GM21825 (cell line): ENCODE measurements around the gene PRM2.
"Not testable (repeated sequence)": the region's sequence is repeated elsewhere in the genome, so short reads cannot be mapped to it uniquely, and the experiment has no call there.

ENCODE experiments used
- ATAC-seq: cut with Tn5 transposase; IDR thresholded peaks from one replicate; pipeline ENCODE4 v1.9.1; 2021; ENCODE audit warnings: mild to moderate bottlenecking, moderate library complexity; ENCODE audit not compliant: unreplicated experiment

PRM2 gene

DNA sequence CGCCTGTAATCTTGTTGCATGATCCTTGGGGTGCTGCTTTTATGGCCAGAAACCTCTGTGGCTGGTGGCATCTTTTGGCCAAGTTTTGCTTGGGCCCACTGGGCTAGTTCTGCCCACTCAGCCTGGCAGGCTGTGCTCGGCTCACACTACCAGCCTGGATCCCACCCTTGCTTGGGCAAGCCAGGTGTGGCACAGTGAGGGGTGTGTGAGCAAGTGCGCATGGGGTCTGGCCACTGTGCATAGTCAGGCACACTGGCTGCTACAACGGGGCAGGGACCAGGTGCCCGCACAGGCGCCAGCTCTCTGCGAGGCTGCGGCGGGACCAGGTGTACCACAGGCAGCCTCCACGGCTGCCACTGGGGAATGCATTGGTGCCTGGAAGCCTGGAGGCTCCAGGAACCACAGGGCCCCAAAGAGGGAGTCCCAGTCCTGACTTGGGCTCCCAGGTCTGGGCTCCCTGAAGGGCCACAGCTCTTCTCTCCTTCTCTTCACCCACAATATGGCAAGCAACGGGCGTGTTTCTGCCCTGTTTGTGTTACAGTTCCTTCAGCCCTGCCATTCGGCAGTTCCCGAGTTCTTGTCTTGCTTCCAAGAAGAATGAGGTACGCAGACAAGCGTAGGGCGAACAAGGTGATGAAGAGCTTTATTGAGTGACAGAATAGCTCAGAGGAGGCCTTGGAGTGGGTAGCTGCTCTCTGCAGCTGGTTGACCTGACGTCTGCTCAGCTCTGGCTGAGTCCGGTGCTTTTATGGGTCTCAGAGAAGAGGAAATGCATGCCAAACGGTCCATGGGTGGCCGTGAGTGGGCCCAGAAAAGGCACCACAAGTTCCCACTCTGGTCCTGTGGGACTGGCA, 31.6 kb upstream of the PRM2 start:
- ATAC-seq: no peak

DNA sequence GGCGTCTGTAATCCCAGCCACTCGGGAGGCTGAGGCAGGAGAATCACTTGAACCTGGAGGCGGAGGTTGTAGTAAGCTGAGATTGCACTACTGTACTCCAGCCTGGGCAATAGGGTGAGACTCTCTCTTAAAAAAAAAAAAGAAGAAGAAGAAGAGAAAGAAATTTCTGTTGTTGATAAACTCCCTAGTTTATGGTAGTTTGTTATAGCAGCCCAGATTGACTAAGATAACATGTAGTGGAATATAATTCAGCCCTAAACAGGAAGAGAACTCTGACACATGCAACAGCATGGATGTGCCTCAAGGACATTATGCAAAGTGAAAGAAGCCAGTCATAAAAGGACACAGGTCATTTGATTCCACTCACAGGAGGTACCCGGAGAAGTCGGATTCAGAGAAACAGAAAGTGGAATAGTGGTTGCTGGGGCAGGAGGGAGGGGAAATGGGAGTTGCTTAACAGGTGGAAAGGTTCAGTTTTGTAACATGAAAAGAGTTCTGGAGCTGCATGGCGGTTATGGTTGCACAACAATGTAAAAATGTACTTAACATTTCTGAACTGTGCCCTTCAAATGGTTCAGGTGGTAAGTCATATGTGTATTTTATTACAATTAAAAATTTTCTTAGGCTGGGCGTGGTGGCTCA, 30.8 kb upstream of the PRM2 start:
- no peak for ATAC-seq

DNA sequence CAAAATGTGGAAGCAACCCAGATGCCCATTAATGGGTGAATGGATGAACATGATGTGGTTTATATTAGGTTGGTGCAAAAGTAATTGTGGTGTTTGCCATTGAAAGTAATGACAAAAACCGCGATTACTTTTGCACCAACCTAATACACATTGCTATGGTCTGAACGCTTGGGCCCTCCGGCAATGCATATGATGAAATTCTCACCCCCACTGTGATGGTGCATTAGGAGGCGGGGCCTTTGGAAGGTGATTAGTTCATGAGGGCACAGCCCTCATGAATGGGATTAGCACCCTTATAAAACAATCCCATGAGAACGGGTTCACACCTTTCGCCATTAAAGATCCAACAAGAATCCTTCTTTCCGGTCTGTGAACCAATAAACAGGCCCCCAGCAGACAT, 30.1 kb upstream of the PRM2 start:
- no peak for ATAC-seq

DNA sequence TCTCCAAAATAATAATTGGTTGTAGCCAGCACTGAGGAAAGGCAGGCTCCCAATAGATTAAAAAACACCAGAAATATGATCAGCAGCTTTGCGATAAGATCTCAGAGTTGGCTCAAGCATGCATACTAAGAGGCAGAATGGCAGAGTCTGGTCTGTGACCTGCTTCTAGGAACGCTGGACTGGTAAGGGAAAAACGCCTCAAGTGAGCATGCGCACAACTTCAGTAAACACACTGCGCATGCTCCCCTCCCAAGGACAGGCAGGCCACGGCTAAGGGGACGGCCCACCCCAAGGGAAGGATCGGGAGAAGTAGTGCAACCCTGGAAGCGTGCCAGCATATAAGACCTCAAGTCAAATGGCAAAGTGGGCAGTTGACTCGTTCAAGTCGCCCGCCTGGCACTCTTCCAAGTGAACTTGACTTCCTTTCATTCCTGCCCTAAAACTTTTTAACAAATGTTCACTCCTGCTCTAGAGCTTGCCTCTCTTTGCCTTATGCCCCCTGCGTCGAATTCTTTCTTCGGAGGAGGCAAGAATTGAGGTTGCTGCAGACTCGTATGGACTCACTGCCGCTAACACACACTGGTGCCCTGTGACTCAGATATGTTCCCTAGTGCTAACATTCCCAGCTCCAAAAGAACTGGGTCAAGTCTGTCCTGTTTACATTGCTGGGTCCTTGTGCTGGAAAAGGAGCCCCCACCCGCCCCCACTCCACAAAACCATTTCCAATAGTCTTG, 27.3 kb upstream of the PRM2 start:
- ATAC-seq: no peak

DNA sequence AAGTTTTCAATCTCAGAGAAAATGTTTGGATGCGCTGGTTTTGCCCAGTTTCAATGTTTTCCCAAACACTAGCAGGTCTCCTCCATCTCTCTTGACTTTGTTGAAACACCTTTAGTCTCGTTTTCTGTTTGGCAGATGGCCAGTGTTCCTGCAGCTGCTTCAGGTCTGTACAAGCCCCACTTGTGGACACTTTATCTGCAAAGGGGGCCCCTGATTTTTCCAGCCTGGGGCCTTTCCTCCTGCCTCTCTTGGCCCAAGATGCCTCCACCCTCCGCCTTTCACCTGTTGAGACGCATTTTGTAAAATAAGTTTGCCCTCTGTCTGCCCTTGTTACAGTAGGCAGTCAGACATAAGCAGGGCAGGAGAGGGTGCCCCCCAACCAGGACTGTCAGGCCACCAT, 26.7 kb upstream of the PRM2 start:
- no peak for ATAC-seq

DNA sequence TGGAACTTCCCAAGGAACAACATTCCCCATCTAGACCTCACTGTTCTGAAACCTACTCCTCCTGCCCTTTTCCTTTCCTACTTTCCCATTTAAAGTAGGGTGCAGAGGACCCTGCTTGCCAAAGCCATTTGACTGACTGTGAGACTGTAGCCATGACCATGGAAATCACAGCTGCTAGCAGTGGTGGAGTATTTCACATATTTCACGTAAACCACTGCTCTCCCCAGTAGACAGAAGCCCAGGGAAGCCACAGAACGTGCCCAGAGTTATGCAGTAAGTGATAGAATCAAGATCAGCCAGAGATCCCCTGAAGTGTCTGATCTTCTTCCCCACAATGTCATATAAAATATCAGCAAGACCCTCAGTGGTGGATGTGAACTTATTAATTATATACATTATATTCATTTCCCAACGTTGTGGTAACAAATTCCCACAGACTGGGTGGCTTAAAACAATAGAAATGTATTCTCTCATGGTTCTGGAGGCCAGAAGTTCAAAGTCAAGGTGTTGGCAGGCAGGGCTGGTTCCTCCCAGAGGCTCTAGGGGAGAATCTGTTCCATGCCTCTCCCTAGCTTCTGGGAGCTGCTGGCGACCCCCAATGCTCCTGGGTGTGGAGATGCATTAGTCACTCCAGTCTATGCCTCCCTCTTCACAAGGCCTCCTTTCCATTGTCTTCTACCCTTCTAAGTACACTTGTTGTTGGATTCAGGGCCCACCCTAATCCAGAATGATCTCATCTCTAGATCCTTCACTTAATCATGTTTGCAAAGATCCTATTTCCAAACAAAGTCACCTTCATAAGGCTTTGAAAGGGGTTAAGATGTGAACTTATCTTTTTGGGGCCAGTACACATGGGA, 25.6 kb upstream of the PRM2 start:
- no peak for ATAC-seq

DNA sequence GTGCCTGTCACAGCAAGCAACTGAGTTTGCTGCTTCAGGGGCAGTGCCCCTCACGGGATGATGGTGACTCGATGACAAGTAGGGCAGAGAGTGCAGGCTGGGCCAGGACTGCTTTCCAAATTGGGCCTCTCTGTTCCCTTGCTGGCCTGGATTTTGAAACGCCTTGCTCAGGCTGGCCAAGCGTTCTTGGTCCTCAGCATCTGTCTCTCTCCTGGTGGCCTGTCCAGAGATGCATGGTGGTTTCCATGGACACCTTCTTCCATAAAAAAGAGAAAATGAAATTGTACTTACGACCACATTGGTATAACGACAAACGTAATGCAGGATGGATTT, 24.2 kb upstream of the PRM2 start:
- ATAC-seq: no peak

DNA sequence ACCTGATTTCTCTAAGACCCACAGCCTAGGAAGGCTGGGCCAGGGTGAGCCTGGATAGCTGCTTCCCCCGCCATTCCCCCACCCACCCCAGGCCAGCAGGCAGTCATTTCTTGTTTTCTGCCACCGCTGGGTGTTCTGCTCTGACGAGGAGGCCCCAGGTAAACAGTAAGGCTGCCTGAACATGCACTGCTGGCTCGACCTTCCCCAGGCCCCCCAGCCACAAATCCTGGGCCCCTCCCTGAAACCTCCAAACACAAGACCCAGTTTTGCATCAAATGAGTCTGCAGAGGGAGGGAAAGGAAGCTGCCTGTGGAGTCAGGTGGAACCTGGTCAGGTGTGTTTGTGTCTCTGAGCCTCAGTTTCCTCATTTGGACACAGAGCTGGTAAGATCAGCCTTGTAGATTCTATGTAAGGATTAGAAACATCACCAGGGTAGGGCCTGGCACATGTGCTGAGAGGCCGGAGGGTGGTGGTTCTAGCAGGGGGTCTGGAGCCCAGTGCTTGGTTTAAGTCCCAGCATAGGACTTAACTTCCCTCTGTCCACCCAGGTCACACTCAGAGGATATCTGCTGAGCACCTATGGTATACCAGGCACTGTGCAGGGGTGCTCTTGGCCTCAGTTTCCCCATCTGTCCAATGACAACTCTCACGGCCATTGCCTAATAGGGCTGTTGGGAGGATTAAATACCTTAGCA, 23.7 kb upstream of the PRM2 start:
- ATAC-seq: no peak

DNA sequence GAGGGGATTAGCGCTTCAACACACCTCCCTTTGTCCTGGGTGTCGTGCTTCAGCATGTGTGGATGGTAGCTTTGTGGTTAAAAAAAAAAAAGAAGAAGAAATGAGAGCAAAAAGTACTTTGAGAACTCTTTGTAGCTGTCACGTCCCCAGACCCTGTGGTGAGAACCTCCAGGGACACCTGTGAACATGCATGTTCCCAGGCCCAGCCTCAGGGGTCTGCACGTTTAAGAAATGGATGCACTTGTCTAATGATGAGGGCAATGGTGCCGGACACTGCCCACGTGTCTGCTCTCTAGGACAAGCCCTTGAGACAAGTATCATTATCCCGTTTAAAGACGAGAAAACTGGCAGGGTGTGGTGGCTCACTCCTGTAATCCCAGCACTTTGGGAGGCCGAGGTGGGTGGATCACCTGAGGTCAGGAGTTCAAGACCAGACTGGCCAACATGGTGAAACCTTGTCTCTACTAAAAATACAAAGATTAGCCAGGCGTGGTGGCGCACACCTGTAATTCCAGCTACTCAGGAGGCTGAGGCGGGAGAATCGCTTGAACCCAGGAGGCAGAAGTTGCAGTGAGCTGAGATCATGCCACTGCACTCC, 22.8 kb upstream of the PRM2 start:
- not testable (repeated sequence) for ATAC-seq

DNA sequence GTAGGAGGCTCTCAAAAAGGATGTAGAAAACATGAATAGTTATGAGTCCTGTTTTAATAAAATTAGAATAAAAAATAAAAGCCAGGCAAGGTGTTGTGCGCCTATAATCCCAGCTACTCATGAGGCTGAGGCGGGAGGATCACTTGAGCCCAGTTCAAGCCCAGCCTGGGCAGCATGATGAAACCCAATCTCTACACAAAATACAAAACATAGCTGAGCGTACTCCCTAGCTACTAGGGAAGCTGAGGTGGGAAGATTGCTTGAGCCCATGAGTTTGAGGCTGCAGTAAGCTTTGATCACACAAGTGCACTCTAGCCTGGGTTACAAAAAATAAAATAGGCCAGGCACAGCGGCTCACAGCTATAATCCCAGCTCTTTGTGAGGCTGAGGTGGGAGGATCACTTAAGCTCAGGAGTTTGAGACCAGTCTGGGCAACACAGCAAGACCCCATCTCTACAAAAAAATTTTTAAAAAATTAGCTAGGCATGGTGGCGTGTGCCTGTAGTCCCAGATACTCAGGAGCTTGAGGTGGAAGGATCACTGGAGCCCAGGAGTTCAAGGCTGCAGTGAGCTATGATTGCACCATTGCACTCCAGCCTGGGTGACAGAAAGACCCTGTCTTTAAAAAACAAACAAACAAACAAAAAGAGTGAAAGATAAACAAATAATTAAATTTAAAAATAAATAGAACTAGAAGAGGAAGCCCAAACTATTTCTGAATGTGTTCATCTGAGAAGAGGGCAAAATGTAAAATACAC, 22.0 kb upstream of the PRM2 start:
- ATAC-seq: no peak

DNA sequence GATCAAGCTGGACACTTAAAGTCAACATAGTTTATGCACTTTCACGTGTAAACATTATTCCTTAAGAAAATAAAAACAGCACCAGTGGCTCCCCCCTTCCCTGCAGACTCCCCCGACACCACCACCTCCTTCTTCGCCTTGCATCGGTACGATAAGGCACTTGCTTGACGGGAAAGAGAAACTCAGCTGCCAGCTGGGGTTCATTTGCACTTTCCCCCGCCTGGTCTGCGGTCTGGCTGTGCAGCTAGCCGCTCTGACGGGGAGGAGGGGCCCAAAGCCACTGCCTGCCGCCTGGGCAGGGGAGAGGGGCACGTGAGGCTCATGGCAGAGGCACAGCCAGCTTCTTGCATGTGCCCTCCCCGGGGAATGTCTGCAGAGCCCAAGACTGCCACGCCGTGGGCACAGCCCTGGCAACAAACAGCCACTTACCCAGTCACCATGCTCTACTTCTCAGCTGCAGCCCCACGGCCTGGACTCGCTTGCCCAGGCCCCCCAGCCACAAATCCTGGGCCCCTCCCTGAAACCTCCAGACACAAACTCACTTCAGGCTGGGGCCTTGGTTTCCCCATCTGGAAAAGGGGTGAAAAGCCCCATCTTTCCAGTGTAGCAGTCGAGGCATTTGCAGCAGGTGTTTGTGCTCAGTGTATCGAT, 21.3 kb upstream of the PRM2 start:
- peak; percentile 75 for ATAC-seq

DNA sequence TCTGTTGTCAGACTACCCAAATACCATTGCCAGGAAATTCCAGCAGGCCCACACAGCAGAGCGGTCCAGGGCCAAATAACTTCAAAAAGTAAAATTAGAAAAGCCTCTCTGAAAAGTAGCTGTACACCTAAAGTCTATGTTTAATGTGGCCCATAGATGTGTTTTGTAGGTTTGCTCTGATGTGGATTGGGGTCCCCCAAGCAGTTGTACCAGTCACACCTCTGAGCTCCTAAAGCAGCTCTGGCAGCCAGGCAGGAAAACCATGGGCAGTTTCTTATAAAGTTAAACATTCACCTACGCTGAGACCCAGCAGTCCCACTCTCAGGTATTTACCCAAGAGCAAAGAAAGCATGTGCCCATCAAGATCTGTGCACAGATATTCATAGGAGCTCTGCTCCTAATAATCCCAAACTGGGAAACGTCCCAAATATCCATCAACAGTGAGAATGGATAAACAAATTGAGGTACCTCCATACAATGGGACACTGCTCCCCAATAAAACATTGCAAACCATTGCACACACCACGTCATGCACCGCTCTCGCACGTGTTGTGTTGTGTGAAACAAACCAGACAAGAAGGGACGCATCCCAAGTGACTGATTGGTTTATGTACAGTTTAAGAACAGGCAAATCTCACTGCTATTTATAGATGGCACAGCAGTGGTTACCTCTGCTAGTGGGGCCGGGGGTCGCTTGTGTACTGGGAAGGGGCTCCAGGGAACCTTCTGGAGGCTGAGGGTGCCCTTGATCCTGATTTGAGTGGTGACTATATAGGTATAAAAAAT, 20.6 kb upstream of the PRM2 start:
- ATAC-seq: peak; percentile 23

DNA sequence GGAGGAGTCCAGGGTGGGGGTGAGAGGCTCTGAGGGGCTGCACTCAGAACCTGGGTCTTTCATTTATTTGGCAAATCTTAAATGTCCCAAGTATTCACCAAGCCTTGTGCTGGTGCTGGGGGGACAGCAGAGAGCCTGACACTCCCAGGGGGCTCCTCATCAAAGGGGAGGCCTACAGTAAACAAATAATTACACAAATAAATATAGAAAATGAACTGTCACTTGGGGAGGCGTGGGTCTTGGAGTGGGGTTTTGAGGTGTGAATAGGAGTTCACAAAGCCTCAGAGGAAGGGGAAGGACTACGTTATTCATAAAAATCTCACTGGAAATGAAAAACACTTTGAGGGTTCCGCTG, 20.0 kb upstream of the PRM2 start:
- no peak for ATAC-seq

DNA sequence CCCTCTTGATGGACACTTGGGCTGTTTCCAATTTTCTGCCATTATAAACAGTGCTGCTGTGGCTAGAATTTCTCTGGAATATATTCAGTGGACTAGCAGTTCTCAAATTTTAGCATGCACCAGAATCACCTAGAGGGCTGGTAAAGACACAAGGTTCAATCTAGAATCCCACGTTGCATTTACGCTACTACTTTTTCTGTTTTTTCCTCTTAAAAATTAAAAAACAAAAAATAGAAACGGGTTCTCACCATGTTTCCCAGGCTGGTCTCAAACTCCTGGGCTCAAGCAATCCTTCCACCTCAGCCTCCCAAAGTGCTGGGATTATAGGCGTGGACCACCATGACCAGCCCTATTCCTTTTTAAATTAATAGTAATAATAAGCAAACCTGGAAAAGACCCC, 19.4 kb upstream of the PRM2 start:
- no peak for ATAC-seq

DNA sequence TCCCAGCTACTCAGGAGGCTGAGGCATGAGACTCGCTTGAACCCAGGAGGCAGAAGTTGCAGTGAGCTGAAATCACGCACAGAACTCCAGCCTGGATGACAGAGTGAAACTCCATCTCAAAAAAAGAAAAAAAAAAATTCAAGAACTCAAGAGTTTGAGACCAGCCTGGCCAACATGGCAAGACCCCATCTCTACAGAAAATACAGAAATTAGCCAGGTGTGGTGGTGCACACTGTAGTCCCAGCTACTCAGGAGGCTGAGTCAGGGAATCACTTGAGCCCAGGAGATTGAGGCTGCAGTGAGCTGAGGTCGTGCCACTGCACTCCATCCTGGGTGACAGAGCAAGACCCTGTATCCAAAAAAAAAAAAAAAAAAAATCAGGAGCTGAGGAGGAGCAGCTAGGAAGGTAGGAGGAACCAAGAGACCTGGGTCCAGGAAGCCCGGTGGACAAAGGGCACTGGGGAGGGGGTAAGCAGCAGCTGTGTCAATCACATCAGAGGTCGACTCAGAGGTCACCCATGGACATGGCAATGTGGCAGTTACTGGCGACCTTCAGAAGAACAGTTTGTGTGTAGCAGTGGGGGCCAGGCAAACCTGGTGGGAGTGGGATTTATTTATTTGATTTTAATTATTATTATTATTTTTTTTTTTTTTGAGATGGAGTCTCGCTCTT, 15.9 kb upstream of the PRM2 start:
- no peak for ATAC-seq

DNA sequence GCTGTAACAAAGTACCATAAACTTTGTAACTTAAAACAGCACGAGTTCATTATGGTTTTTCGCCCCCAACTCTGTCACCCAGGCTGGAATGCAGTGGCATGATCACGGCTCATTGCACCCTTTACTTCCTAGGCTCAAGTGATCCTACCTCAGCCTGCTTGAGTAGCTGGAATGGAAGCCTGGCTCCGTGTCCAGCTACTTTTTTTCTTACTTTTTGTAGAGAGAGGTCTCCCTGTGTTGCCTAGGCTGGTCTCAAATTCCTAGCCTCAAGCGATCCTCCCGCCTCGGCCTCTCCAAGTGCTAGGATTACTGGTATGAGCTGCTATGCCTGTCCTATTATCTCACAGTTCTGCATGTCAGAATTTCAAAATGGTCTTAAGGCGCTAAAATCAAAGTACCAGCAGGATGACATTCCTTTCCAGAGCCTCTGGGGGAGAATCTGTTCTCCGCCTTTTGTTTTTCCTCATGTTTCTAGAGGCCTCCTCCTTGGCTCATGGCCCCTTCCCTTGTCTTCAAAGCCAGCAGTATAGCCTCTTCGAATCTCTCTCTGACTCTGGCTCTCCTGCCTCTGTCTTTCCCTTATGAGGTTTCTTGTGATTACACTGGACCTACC, 14.9 kb upstream of the PRM2 start:
- no peak for ATAC-seq
